ENCODE data around the gene GGCX. TPM values are rescaled to one million over a fixed set of nuclear protein-coding genes. Genes with fewer than 3 reads are reported as not detected.

Gene GGCX
- total and polyA plus RNA-seq, 3 experiments from 2014 or later = 15.7 to 23.3 (median 22.3) TPM

GRCh38 chr2:85528355-85528754, 32.9 kb downstream of the GGCX start:
- no peaks in the 10 kb centered on the region for H3K27me3 ChIP-seq (ENCODE audit: insufficient read depth, low read length, poor library complexity, severe bottlenecking)
- Mint-ChIP-seq H3K36me3 (no peaks in the 10 kb centered on the region), H3K9me3 (no peaks in the 10 kb centered on the region), H3K4me3 (no peak overlapping the region), H3K27ac (no peak overlapping the region), H3K4me1 (no peaks in the 10 kb centered on the region), H3K27me3 (peaks cover 0 to 32% of the 10 kb centered on the region in 2 donors)
- DNase-seq = no peak
- CTCF ChIA-PET = interaction anchor here (0.6 kb wide), 1 partner anchor 10 kb away, joined by 3 read pairs; the partner anchor contains the start of gene MAT2A
- H3K4me3 ChIP-seq (ENCODE audit: low read length) = no peak overlapping the region
- H3K9me3 ChIP-seq (ENCODE audit: low read length) = no peaks in the 10 kb centered on the region
- no peak overlapping the region for H3K27ac ChIP-seq (ENCODE audit: low read depth, low read length)
- H3K4me1 ChIP-seq (ENCODE audit: insufficient read depth, low read length) = no peaks in the 10 kb centered on the region
- no peaks in the 10 kb centered on the region for H3K36me3 ChIP-seq (ENCODE audit: insufficient read depth, low read length)
- POLR2A ChIA-PET = no interaction called here

GRCh38 chr2:85527787-85528186, 33.5 kb downstream of the GGCX start:
- no peak overlapping the region for H3K27ac Mint-ChIP-seq
- Histone ChIP-seq H3K4me1 (ENCODE audit: insufficient read depth, low read length) (no peaks in the 10 kb centered on the region), H3K27me3 (ENCODE audit: insufficient read depth, low read length, poor library complexity, severe bottlenecking) (no peaks in the 10 kb centered on the region), H3K36me3 (ENCODE audit: insufficient read depth, low read length) (no peaks in the 10 kb centered on the region), H3K4me3 (ENCODE audit: low read length) (no peak overlapping the region), H3K9me3 (ENCODE audit: low read length) (no peaks in the 10 kb centered on the region), H3K27ac (ENCODE audit: low read depth, low read length) (no peak overlapping the region)
- H3K4me3 Mint-ChIP-seq = no peak overlapping the region
- no peak for DNase-seq
- H3K4me1 Mint-ChIP-seq = no peaks in the 10 kb centered on the region
- H3K27me3 Mint-ChIP-seq = peaks cover 0 to 32% of the 10 kb centered on the region in 2 donors
- POLR2A ChIA-PET = no interaction called here
- CTCF ChIA-PET = no interaction called here
- H3K9me3 Mint-ChIP-seq = no peaks in the 10 kb centered on the region
- H3K36me3 Mint-ChIP-seq = no peaks in the 10 kb centered on the region

- no peaks in the 10 kb centered on the region for H3K36me3 Mint-ChIP-seq
- no peaks in the 10 kb centered on the region for H3K27me3 ChIP-seq (ENCODE audit: insufficient read depth, low read length, poor library complexity, severe bottlenecking)
- H3K4me3 Mint-ChIP-seq = no peak overlapping the region
- peaks cover 3 to 32% of the 10 kb centered on the region in 2 donors for H3K27me3 Mint-ChIP-seq
- H3K9me3 Mint-ChIP-seq = no peaks in the 10 kb centered on the region
- H3K4me1 ChIP-seq (ENCODE audit: insufficient read depth, low read length) = no peaks in the 10 kb centered on the region
- H3K4me3 ChIP-seq (ENCODE audit: low read length) = no peak overlapping the region
- CTCF ChIA-PET = no interaction called here
- H3K4me1 Mint-ChIP-seq = no peaks in the 10 kb centered on the region
- no peaks in the 10 kb centered on the region for H3K36me3 ChIP-seq (ENCODE audit: insufficient read depth, low read length)
- POLR2A ChIA-PET = no interaction called here
- no peaks in the 10 kb centered on the region for H3K9me3 ChIP-seq (ENCODE audit: low read length)
- no peak overlapping the region for H3K27ac ChIP-seq (ENCODE audit: low read depth, low read length)
- DNase-seq = no peak
- peak overlapping the region in 1 of 8 donors; percentile 68 for H3K27ac Mint-ChIP-seq
Measured at GRCh38 chr2:85525567-85525966, 35.7 kb downstream of the GGCX start.

- Histone ChIP-seq H3K4me1 (ENCODE audit: insufficient read depth, low read length) (no peaks in the 10 kb centered on the region), H3K36me3 (ENCODE audit: insufficient read depth, low read length) (no peaks in the 10 kb centered on the region), H3K27me3 (ENCODE audit: insufficient read depth, low read length, poor library complexity, severe bottlenecking) (no peaks in the 10 kb centered on the region), H3K9me3 (ENCODE audit: low read length) (no peaks in the 10 kb centered on the region), H3K27ac (ENCODE audit: low read depth, low read length) (no peak overlapping the region), H3K4me3 (ENCODE audit: low read length) (no peak overlapping the region)
- POLR2A ChIA-PET = no interaction called here
- Mint-ChIP-seq H3K27me3 (peaks cover 3 to 30% of the 10 kb centered on the region in 2 donors), H3K4me1 (no peaks in the 10 kb centered on the region), H3K36me3 (no peaks in the 10 kb centered on the region), H3K4me3 (no peak overlapping the region), H3K9me3 (no peaks in the 10 kb centered on the region), H3K27ac (no peak overlapping the region)
- CTCF ChIA-PET = no interaction called here
- DNase-seq = no peak
Measured at GRCh38 chr2:85525029-85525428, 36.3 kb downstream of the GGCX start.

GRCh38 chr2:85524336-85524908, 36.9 kb downstream of the GGCX start:
- no peaks in the 10 kb centered on the region for H3K4me1 ChIP-seq (ENCODE audit: insufficient read depth, low read length)
- Mint-ChIP-seq H3K27ac (no peak overlapping the region), H3K27me3 (peaks cover 3 to 27% of the 10 kb centered on the region in 2 donors), H3K4me3 (no peak overlapping the region), H3K4me1 (no peaks in the 10 kb centered on the region), H3K9me3 (no peaks in the 10 kb centered on the region), H3K36me3 (no peaks in the 10 kb centered on the region)
- H3K9me3 ChIP-seq (ENCODE audit: low read length) = no peaks in the 10 kb centered on the region
- ChIA-PET CTCF (interaction anchor here (1.3 kb wide), 1 partner anchor 28 kb away, joined by 3 read pairs; no protein-coding TSS in a partner anchor), POLR2A (no interaction called here)
- no peak for DNase-seq
- peak overlapping the region; percentile 24 for H3K27ac ChIP-seq (ENCODE audit: low read depth, low read length)
- no peak overlapping the region for H3K4me3 ChIP-seq (ENCODE audit: low read length)
- no peaks in the 10 kb centered on the region for H3K27me3 ChIP-seq (ENCODE audit: insufficient read depth, low read length, poor library complexity, severe bottlenecking)
- no peaks in the 10 kb centered on the region for H3K36me3 ChIP-seq (ENCODE audit: insufficient read depth, low read length)

GRCh38 chr2:85523903-85524335, 37.4 kb downstream of the GGCX start:
- H3K4me3 Mint-ChIP-seq = no peak overlapping the region
- no peak overlapping the region for H3K4me3 ChIP-seq (ENCODE audit: low read length)
- H3K4me1 ChIP-seq (ENCODE audit: insufficient read depth, low read length) = no peaks in the 10 kb centered on the region
- no peaks in the 10 kb centered on the region for H3K4me1 Mint-ChIP-seq
- ChIA-PET POLR2A (no interaction called here), CTCF (interaction anchor here (1.3 kb wide), 1 partner anchor 28 kb away, joined by 3 read pairs; no protein-coding TSS in a partner anchor)
- H3K9me3 ChIP-seq (ENCODE audit: low read length) = no peaks in the 10 kb centered on the region
- no peaks in the 10 kb centered on the region for H3K27me3 ChIP-seq (ENCODE audit: insufficient read depth, low read length, poor library complexity, severe bottlenecking)
- no peak overlapping the region for H3K27ac Mint-ChIP-seq
- no peak for DNase-seq
- peaks cover 3 to 24% of the 10 kb centered on the region in 2 donors for H3K27me3 Mint-ChIP-seq
- no peaks in the 10 kb centered on the region for H3K9me3 Mint-ChIP-seq
- H3K36me3 ChIP-seq (ENCODE audit: insufficient read depth, low read length) = no peaks in the 10 kb centered on the region
- peak overlapping the region; percentile 24 for H3K27ac ChIP-seq (ENCODE audit: low read depth, low read length)
- no peaks in the 10 kb centered on the region for H3K36me3 Mint-ChIP-seq

- Histone ChIP-seq H3K27me3 (ENCODE audit: insufficient read depth, low read length, poor library complexity, severe bottlenecking) (no peaks in the 10 kb centered on the region), H3K4me3 (ENCODE audit: low read length) (no peak overlapping the region), H3K27ac (ENCODE audit: low read depth, low read length) (no peak overlapping the region), H3K36me3 (ENCODE audit: insufficient read depth, low read length) (no peaks in the 10 kb centered on the region), H3K4me1 (ENCODE audit: insufficient read depth, low read length) (no peaks in the 10 kb centered on the region), H3K9me3 (ENCODE audit: low read length) (no peaks in the 10 kb centered on the region)
- no peak overlapping the region for H3K27ac Mint-ChIP-seq
- H3K4me1 Mint-ChIP-seq = no peaks in the 10 kb centered on the region
- DNase-seq = no peak
- no peaks in the 10 kb centered on the region for H3K36me3 Mint-ChIP-seq
- ChIA-PET CTCF (interaction anchor here (1.3 kb wide), 1 partner anchor 29 kb away, joined by 3 read pairs; no protein-coding TSS in a partner anchor), POLR2A (no interaction called here)
- H3K4me3 Mint-ChIP-seq = no peak overlapping the region
- H3K9me3 Mint-ChIP-seq = no peaks in the 10 kb centered on the region
- peaks cover 3 to 21% of the 10 kb centered on the region in 2 donors for H3K27me3 Mint-ChIP-seq
Measured at GRCh38 chr2:85523062-85523902, 38.0 kb downstream of the GGCX start.

- Mint-ChIP-seq H3K27me3 (peaks cover 3 to 12% of the 10 kb centered on the region in 2 donors), H3K9me3 (no peaks in the 10 kb centered on the region), H3K27ac (no peak overlapping the region), H3K36me3 (no peaks in the 10 kb centered on the region), H3K4me1 (no peaks in the 10 kb centered on the region), H3K4me3 (no peak overlapping the region)
- no peaks in the 10 kb centered on the region for H3K4me1 ChIP-seq (ENCODE audit: insufficient read depth, low read length)
- ChIA-PET CTCF (no interaction called here), POLR2A (no interaction called here)
- no peaks in the 10 kb centered on the region for H3K27me3 ChIP-seq (ENCODE audit: insufficient read depth, low read length, poor library complexity, severe bottlenecking)
- H3K36me3 ChIP-seq (ENCODE audit: insufficient read depth, low read length) = no peaks in the 10 kb centered on the region
- no peaks in the 10 kb centered on the region for H3K9me3 ChIP-seq (ENCODE audit: low read length)
- no peak overlapping the region for H3K4me3 ChIP-seq (ENCODE audit: low read length)
- no peak overlapping the region for H3K27ac ChIP-seq (ENCODE audit: low read depth, low read length)
- DNase-seq = no peak
Measured at GRCh38 chr2:85522090-85522647, 39.1 kb downstream of the GGCX start.
